Fibroblast of skin of abdomen (primary cell): Measurements from ENCODE around the gene PLEKHH1.
"Not testable (repeated sequence)": the region's sequence is repeated elsewhere in the genome, so short reads cannot be mapped to it uniquely, and the experiment has no call there.

Source experiments
- DNase-seq: peaks from one replicate; pipeline ENCODE4 v3.0.0-alpha.2; 2013

Gene PLEKHH1

DNA sequence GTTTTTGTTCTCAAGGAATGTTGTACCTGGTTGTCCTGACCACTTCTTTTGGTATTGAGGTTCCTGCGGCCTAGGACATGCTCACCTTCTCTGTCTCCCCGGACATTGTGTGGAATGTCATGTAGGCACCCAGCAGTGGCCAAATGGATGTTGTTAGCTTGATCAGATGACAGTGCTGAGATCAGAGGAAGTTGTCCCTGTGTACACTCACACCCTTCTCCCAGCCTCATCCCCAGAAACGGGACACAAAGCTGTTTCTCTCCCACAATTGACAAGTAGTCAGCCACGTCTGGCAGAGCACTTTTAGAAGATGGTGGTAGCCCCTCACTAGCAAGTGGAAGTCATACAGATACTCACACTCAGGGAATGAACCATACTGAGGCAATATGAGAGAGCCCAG is 3.0 kb downstream of the PLEKHH1 start:
- DNase-seq = no peak

DNA sequence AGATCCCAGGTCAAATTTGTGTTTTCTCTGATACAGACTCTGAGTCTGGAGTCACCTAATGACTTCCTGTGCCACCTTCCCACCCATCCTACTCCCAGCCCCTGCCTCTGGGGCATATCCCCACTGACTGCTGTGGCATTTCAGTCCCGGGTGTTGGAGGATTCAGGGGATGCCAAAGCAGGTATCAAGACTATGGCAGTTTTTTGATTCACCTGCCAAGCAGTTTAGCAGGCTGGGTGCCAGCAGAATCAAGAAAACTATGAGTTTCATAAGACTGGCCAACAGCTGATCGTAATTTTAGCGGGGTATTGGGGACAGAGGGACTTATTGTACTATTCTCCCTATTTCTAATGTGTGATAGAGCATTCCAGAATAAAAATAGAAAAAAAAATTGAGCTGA is 4.6 kb downstream of the PLEKHH1 start:
- no peak for DNase-seq

DNA sequence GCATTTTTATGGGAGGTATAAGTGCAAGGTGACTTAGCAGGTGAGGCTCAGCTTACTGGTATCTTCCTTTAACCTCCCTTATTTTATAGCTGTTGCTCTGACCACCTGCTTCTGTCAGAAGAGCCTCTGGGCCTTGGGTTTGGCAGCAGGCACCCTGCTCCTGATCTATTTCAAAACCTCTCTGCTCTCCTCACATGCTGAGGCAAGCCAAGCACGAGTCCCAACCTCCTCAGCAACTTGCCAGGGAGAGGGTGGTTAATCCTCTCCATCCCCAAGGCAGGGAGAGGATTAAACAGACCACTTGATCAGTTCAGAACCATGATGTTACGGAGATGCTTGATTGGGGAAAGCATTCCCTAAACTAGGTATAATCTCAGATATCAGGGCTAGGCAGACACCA is 5.4 kb downstream of the PLEKHH1 start:
- DNase-seq = no peak

DNA sequence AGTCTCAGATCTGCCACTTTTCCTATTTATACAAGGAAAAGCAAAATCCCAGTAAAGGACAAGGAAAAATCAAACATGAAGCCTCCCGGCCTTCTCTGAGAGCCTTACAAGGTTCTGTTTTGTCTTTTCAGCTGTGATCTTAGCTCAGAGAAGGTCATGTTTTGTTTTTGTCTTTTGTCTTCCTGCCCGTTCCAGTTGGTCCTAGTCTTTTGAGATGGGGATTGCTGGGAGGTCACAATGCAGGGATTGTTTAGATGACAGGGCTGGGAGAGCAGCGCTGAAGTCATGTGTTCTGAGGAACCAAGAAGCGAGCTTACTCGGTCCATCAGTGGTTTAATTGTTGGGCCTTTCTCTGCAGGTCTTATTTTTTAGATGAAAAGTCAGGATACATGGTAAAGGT is 6.0 kb downstream of the PLEKHH1 start:
- DNase-seq = no peak

DNA sequence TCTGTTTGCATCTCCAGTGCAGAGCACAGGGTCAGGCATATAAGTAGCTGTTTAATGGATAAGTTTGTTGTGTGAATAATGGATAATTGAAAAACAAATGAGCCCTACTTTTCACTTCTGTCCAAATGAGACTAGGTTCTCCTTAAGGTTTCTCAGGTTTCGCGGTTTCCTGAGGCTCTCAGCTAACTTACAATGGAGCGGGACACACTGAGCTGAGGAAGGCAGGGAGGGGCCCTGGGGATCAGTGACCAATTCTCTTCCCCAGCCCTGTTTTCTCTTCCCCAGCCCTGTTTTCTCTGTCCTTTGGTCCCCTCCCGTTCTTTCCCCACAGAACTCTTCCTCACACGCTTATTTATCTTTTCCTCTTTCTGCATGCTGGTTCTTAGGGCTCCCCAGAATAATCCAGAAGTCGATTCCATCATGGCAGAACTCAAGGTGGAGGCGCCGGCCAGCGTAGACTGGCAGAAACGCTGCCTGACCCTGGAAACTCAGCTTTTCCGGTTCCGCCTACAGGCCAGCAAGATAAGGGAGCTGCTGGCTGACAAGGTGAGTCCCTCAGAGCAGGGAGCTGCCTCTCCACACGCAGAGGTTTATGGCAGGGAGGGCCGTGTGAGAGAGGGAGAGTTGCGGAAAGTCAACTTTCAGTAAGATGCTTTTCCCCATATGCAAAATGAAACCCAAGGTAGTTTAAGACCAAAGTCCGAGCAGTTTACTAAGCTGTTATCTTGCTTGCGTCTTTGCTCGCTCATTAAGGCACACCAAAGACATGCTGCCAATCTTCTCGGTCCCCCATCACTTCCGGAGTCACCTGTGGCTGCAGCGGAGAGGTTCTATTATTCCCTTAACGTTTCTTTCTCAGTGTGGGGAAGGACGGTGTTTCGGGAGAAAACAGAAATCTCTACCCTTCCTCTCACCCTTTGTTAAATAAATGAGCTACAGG is 8.6 kb downstream of the PLEKHH1 start:
- DNase-seq = no peak

DNA sequence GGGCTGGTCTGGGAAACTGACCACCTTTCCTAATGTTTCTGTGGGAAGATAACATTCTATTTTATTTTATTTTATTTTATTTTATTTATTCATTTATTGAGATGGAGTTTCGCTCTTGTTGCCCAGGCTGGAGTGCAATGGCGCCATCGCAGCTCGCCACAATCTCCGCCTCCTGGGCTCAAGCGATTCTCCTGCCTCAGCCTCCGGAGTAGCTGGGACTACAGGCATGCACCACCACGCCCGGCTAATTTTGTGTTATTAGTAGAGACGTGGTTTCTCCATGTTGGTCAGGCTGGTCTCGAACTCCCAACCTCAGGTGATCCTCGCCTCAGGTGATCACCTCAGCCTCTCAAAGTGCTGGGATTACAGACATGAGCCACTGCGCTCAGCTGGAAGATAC is 9.5 kb downstream of the PLEKHH1 start:
- DNase-seq = not testable (repeated sequence)

DNA sequence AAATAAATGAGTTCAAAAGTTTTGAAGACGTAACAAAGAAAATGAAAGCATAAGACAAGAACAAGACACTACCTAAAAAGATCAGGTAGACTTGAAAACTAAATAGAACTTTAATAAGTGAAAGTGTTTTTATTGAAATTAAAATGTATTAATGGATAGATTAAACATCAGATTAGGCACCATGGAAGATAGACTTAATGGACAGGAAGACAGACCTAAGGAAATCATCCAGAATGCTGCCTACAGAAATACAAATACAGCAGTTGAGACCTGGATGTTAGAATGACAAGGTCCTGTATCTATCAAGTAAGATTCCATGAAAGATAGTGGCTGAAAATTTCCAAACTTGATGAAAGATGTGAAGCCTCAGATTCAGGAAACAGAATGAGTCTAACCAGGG is 11.5 kb downstream of the PLEKHH1 start:
- DNase-seq = no peak

DNA sequence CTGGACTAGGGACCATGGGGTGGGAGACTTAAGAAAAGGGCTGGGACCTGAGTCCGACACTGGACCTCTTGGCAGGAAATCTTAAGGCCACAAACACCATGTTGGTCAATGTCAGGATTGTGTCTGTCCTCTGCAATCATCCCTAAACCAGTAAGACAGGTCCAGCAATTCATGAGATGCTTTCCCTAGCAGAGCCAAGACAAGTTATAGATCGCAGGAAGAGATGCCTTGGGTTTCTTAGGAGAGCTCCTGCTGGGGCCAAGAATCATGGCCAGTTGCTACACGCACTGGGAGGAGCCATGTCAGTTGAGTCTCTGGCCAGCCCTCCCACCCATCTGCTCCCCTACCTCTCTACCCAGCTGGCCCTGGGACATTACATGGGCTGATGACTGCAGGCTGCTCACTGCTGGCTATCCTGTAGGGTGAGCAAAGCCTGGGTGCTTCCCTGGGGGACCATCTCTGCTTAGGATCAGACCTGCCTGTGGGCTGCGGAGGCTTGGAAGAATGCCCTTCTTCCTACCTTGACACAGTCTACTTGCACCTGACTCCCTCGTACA is 14.2 kb downstream of the PLEKHH1 start:
- no peak for DNase-seq

DNA sequence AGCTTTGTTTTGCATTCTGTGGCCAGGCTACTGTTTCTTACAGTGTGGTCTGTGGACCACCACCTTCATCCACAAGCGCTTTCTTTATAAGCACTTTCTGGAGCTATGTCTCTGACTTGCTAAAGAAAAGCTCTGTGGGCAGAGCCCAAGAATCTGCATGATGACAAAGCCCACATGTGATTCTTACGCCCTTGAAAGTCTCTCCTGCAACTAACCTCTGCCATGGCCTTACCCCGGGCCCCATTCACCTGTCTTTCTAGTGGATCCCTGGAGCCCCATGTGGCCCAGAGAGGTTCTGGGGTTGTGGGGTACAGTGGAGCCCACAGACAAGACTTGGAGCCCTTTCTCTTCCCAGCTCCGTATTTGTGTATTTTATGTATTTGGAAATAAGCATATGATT is 16.6 kb downstream of the PLEKHH1 start:
- DNase-seq = no peak

DNA sequence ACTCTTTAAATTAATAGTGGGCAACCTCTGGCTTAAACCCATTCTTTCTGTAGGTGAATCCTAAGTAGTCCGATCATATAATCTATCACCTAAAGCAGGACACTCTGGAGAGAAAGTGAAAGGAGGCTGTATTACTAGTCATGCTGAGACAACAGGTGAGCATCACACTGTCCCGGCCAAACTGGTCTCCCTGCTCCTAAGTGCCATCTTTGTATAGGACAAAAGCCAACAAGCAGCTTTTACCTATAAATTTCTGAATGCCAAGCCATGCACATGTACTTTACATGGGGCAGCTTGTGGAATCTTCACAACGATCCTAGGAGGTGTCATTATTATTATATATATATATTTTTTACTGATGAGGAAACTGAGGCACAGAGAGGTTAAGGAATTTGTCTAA is 18.0 kb downstream of the PLEKHH1 start:
- no peak for DNase-seq

DNA sequence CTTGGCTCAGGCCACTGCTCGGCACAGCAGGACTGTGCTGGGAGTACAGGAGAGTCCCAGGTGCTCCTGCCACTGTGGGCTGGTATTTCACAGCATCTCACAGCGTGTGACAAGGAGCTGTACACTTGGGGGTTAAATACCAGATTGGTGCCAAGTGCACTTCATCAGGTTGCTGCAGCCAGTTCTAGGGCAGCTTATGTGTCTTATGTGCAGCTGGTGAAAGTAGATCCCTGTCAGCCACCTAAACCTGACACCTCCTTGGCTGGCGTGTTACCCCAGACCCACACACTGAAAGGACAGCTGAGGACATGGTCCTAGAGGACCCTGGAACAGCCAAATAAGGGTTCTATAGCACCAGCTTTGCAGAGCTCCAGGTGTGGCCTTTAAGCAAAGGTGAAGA is 18.9 kb downstream of the PLEKHH1 start:
- DNase-seq = no peak

DNA sequence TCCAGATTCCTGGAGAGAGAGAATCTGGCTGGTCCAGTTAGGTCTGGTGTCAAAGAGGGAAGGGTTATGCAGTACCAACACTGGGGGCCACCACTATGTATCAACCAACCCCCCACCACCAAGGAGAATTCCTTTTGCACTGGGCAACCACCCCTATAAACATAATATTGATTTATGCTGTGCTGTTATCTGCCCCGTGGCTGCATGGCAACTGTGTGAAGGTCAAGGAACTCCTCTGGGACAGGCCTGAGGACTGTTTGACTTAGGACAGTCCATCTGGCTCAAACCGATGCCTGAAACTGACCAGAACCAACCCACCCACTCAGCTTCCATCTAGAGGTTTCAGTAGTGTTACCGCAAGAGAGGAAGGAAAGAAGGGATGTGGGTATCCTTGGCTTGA is 20.5 kb downstream of the PLEKHH1 start:
- no peak for DNase-seq

DNA sequence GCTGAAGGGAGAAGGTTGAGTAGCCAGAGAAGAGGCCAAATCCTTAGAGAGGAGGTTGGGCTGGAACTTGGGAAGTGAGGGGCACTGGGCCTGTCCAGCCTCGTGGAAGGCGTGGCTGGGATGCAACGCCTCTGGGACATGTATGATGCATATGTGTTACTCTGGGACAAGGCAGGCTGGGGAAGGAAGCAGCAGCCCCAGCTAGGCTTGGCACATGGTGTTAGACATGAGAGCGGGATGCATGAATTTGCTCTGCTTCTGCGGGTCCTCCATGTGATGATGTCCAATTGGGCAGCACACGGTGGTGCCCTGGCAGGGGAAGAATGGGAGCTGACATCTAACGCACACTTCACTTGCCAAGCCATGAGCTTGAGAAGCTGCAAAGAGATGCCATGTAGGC is 21.3 kb downstream of the PLEKHH1 start:
- no peak for DNase-seq

DNA sequence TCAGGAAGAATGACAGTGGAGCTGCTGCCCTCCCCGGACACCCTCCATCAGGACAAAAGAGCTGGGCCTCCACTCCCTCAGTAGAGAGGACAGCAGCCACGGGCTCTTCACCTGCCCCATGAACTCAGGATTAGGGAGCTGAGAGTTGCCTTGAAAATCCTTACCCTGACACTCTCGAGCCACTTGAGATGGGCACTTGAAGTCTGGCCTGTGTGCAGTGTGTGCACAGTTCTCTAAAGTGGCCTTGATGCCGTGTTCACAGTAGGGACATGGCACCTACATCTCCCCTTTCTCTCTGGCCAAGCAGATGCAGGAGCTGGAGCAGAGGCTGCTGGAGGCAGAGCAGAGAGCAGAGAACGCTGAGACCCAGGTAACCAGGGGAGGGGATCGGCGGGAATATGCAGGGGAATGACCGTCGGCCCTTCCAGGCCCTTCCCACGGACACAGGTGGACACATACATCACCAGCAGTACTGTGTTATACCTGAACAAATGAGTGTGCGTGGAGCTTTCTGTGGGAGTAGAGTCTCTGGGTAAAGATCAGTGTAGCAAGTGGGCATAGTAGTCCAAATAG is 22.5 kb downstream of the PLEKHH1 start:
- DNase-seq = no peak

DNA sequence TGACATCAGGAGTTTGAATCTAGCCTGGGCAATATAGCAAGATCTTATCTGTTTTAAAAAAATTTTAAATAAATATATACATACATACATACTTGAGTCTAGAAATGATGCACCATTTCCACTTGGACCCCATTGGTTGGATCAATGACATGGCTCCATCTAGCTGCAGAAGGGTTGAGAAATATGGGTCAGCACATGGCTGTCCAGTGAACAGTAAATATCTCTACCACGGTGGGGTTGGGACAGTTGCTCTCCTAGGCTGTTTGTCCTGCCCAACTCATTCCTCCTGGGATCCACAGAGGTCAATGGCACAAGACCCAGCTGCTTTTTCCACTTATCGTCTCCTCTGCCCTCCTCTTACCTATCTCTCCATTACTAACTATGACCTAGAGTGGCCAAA is 23.6 kb downstream of the PLEKHH1 start:
- no peak for DNase-seq

DNA sequence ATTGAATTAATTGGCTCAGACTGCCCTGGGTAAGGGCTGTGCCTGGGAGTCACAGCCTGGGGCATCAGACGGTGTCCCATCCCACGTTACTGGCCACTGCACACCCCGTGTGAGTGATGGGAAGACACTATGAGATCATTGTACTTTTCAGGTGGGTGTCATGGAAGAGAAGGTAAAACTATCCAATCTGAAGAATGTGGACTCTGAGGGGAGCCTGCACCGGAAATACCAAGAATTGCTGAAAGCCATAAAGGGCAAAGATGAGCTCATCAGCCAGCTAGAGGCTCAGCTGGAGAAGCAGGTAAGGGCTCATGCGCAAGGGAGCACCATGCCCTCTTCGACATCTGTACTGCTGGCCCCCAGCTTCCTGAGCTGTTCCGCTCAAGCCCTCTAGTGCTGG is 24.0 kb downstream of the PLEKHH1 start:
- DNase-seq = peak; percentile 20

DNA sequence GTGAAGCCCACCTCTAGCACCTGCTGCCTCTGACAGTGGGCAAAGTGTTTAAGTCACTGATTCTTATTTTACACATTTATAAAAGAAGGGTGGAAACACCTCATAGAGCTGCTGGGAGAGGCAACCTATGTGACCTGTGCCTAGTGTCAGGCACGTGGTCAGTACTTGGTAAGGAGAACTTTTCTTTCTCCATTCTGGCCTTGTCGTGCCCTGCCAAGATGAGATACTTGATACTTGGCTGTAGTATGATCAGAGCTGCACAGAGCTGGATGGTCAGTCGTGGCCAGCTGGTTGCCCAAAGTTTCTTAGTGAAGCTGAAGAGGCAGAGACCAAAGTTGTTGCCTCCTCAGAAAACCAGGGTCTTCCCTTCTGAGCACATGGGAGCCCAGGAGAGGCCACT is 24.6 kb downstream of the PLEKHH1 start:
- DNase-seq = no peak

DNA sequence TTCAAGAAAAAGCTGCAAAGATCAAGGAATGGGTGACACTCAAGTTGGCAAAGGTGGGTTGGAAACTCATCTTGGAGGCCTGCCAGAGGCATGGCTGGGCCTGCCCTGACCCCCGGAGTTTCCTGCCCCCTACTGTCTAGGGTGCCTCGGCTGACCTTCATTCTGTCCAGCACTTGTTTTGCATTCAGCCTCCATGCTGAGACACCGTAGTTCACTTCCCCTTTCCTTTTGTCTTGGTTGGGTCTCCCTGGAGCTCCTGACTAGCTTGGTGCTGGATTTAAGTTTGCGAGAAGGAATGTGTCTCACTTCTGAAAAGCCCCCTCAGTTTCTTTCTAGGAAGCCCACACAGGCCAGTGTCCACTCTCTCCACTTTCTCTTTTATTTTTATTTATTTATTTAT is 26.5 kb downstream of the PLEKHH1 start:
- DNase-seq = no peak

DNA sequence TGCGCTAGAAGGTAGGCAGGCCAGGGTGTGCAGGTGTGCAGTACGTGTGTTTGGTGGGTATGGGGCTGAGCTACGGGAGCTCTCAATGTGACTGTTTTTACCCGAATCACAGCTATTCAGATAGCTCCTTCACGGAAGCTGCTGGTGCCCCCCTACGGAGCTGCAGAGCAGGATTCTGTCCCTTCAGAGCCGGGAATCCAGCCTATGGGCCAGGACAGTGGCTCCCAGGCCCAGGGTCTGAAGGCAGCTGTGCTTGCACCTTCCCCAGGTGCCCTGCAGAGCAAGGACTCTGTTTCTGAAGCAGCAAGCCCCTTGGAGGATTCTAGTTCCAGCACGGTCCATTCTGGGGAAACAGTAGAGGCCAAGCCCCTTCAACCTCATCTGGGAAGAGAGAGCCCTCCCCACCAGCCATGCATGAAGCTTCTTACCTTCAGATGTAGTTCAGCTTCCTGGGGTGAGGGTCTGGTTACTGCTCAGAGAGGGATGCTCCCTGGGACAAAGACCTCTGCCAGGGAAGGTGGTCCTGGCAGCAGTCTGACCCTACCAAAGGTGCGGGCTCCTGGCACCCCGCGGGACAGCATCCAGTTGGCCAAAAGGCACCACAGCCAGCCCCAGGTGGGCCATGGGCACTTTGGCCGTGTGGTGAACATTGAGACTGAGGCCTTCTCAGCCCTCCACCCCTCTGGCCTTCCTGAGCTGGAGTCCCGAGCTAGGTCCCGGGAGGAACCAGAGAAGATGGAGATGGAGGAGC is 29.1 kb downstream of the PLEKHH1 start:
- no peak for DNase-seq

DNA sequence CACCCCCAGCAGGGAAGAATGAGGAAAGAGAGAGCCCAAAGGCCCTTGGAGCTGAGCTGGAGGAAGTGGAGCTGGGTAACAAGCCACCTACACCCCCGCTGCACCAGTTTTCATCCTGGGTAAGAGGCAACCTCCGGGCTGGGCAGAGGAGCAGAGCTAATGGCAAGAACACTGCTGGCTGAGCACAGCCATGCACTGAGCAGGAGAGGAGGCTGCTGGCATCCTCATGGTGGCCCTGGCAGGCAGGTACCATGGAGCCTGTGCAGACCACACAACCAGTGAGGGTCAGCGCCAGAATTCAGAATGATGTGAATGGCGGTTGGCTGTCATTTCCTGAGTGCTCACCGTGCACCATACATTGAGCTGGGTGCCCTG is 29.7 kb downstream of the PLEKHH1 start:
- DNase-seq = no peak

DNA sequence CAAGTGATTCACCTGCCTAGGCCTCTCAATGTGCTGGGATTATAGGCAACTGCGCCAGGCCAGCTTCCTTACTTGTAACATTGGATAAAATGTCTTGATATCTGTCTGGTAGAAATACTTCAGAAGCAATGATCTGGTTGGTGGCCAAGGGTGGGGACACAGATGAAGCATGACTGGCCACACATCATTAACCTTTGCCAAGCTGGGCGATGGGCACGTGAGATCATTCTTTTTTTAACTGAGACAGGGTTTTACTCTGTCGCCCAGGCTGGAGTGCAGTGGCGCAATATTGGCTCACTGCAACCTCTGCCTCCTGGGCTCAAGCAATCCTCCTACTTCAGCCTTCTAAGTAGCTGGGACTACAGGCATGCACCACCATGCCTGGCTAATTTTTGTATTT is 31.1 kb downstream of the PLEKHH1 start:
- no peak for DNase-seq

DNA sequence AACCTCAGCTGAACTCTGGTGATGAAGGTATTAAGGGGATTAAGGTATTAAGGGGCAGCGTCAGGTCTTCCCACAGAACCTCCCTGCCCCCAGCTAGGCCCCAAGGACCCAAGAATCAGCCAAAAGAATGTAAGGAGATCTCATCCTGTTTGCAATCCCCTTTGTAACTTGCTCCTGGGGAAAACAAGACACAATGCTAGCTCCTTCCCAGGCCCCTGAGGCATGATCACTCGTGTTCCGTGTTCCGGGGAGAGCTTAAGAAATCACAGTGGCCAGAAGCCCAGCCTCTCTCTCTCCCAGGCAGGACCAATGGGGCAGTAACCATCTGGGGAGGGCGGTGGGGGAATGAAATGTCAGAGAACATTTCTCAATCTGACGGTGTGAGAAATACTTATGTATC is 33.8 kb downstream of the PLEKHH1 start:
- no peak for DNase-seq

DNA sequence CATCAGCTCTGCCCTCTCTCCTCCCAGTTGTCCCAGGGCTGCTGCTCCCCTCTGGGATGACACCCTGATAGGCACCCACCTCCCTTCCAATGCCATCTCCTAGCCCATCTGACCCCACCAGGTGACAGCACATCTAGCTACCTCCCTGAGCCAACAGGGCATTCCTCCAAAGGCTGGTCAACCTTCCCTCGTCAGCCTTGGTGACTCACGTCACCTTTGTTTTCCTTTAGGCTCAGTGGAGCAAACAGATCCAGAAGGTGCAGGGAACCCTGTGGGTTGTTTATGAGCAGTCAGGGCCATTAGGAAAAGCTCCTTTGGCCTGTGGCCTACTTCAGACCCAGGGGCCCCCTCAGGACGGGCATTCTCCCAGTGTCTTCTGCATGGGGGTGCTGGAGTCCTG is 34.6 kb downstream of the PLEKHH1 start:
- no peak for DNase-seq
